C4-2B (cell line): ENCODE data around the gene TRMT44.

ENCODE experiments used
- CTCF ChIP-seq: fragments of 450-650 bp; conservative IDR thresholded peaks from 2 replicates; pipeline ENCODE4 v1.5.1; 2017; ENCODE audit warnings: mild to moderate bottlenecking
- ZFX ChIP-seq: fragments of 450-650 bp; IDR thresholded peaks from 2 replicates; pipeline ENCODE4 v1.6.1; 2017

- no peak for TF ChIP-seq CTCF
- no peak for TF ChIP-seq ZFX
Observed at GRCh38 chr4:8507196-8507570, 66.6 kb downstream of the TRMT44 start.
